ENCODE measurements around the gene SLC9A9. TPM values are rescaled to one million over a fixed set of nuclear protein-coding genes. Genes with fewer than 3 reads are reported as not detected.

SLC9A9 gene
- total RNA-seq, 1 donor = 3.5 TPM

GRCh38 chr3:143313893-143314188 is 534.4 kb downstream of the SLC9A9 start:
- DNase-seq (ENCODE audit: low read depth) = no peak
- TF ChIP-seq CTCF (IDR thresholded peaks at IDR 0.05; ENCODE audit: insufficient read depth, low read depth, low read length) = no peak
- H3K4me3 ChIP-seq (ENCODE audit: low read depth, low read length) = no peak overlapping the region

- no peak for DNase-seq (ENCODE audit: low read depth)
- no peak for TF ChIP-seq CTCF (IDR thresholded peaks at IDR 0.05; ENCODE audit: insufficient read depth, low read depth, low read length)
Measured at GRCh38 chr3:143313025-143313892, 535.0 kb downstream of the SLC9A9 start.

GRCh38 chr3:143311096-143311495 is 537.2 kb downstream of the SLC9A9 start:
- TF ChIP-seq CTCF (IDR thresholded peaks at IDR 0.05; ENCODE audit: insufficient read depth, low read depth, low read length) = no peak
- DNase-seq (ENCODE audit: low read depth) = peak; percentile 37
- H3K4me3 ChIP-seq (ENCODE audit: low read depth, low read length) = no peak overlapping the region

More at GRCh38 chr3:143313025-143313892, 535.0 kb downstream of the SLC9A9 start:
- no peak overlapping the region for H3K4me3 ChIP-seq (ENCODE audit: low read depth, low read length)

- TF ChIP-seq CTCF (IDR thresholded peaks at IDR 0.05; ENCODE audit: insufficient read depth, low read depth, low read length) = no peak
- DNase-seq (ENCODE audit: low read depth) = no peak
Measured at GRCh38 chr3:143309705-143310104, 538.6 kb downstream of the SLC9A9 start.

GRCh38 chr3:143307613-143308183 is 540.6 kb downstream of the SLC9A9 start:
- no peak overlapping the region for H3K4me3 ChIP-seq (ENCODE audit: low read depth, low read length)
- DNase-seq (ENCODE audit: low read depth) = peak; percentile 71
- no peak for TF ChIP-seq CTCF (IDR thresholded peaks at IDR 0.05; ENCODE audit: insufficient read depth, low read depth, low read length)

More at GRCh38 chr3:143309705-143310104, 538.6 kb downstream of the SLC9A9 start:
- H3K4me3 ChIP-seq (ENCODE audit: low read depth, low read length) = no peak overlapping the region

GRCh38 chr3:143306407-143306806 is 541.9 kb downstream of the SLC9A9 start:
- DNase-seq (ENCODE audit: low read depth) = no peak
- H3K4me3 ChIP-seq (ENCODE audit: low read depth, low read length) = no peak overlapping the region
- TF ChIP-seq CTCF (IDR thresholded peaks at IDR 0.05; ENCODE audit: insufficient read depth, low read depth, low read length) = no peak
